Cardiac fibroblast (primary cell): ENCODE data around the gene ULK1.

Experiments used
- DNase-seq, 2 donors: peaks; one replicate each; pipeline versions ENCODE4 v3.0.0 to v3.0.0-alpha.2; 2010; ENCODE audit warnings: low read depth in 2 of 2
- H3K4me3 ChIP-seq, 2 donors: replicated peaks in 1 of 2; 1 replicate in 1 of 2; 2 replicates in 1 of 2; pipeline ENCODE4 v1.5.1; 2011; ENCODE audit warnings: low read depth in 2 of 2, low read length in 2 of 2, mild to moderate bottlenecking in 2 of 2, moderate library complexity in 1 of 2
- TF ChIP-seq, protein P1 (sequence below): IDR thresholded peaks from one replicate; pipeline ENCODE4 v1.5.1; 2011; ENCODE audit warnings: low read depth, mild to moderate bottlenecking, low read length, inconsistent platforms

Gene ULK1

DNA sequence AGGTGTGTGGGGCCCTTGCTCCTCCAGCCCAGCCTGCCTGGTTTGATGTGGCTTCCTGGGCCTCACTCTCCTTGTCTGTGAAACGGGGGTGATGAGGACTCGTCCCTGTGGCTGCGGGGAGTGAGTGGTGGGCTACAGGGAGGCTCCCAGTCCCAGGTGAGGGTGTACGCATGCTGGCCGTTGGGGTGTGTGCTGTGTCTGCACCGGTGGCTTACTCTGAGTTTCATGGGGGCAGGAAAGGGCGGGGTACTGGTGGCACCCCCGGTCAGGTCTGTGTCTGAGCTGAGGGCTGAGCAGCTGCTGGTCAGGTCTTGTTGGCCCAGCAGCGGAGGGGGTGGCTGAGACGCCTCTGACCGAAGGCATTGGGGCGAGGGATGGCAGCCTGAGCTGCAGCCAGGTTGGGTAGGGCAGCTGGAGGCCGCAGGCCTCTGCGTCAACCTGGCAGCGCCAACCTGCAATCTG is 11.2 kb downstream of the ULK1 start:
- no peak for DNase-seq
- no peak overlapping the region for H3K4me3 ChIP-seq
- TF ChIP-seq, protein P1, sequence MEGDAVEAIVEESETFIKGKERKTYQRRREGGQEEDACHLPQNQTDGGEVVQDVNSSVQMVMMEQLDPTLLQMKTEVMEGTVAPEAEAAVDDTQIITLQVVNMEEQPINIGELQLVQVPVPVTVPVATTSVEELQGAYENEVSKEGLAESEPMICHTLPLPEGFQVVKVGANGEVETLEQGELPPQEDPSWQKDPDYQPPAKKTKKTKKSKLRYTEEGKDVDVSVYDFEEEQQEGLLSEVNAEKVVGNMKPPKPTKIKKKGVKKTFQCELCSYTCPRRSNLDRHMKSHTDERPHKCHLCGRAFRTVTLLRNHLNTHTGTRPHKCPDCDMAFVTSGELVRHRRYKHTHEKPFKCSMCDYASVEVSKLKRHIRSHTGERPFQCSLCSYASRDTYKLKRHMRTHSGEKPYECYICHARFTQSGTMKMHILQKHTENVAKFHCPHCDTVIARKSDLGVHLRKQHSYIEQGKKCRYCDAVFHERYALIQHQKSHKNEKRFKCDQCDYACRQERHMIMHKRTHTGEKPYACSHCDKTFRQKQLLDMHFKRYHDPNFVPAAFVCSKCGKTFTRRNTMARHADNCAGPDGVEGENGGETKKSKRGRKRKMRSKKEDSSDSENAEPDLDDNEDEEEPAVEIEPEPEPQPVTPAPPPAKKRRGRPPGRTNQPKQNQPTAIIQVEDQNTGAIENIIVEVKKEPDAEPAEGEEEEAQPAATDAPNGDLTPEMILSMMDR: no peak

DNA sequence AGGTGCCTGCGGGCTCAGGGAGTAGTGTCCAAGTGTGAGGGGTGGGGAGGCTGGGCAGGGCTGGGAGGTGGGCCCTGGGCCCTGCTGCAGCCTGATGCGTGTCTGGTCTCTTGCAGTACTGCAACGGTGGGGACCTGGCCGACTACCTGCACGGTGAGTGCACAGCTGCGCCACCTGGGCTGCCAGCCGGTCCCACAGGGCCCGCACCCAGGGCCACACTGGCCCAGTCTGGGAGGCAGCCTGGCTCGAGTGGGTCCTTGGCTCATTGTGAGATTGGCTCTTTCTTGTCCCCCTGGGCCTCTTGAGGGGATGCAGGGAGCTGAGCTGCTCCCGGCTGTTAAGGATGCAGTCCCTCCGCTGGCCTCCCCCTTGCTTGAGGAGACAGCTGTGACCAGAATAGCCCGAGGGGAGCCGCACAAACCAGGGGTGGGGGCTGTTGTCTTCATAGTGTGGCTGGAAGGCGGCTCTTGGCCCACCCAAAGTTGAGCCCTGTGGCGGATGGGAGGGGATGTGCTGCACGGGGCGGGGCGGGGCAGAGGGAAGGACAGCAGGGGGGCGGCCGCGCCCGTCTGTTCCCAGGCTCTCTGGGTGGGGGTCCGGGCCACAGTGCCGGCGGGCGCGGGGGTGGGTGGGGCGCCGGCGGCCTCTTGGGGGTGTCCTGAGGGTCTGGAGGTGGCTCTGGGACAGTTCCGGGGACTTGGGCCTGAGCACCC is 13.1 kb downstream of the ULK1 start:
- no peak overlapping the region for H3K4me3 ChIP-seq
- TF ChIP-seq, protein P1: no peak
- no peak for DNase-seq

DNA sequence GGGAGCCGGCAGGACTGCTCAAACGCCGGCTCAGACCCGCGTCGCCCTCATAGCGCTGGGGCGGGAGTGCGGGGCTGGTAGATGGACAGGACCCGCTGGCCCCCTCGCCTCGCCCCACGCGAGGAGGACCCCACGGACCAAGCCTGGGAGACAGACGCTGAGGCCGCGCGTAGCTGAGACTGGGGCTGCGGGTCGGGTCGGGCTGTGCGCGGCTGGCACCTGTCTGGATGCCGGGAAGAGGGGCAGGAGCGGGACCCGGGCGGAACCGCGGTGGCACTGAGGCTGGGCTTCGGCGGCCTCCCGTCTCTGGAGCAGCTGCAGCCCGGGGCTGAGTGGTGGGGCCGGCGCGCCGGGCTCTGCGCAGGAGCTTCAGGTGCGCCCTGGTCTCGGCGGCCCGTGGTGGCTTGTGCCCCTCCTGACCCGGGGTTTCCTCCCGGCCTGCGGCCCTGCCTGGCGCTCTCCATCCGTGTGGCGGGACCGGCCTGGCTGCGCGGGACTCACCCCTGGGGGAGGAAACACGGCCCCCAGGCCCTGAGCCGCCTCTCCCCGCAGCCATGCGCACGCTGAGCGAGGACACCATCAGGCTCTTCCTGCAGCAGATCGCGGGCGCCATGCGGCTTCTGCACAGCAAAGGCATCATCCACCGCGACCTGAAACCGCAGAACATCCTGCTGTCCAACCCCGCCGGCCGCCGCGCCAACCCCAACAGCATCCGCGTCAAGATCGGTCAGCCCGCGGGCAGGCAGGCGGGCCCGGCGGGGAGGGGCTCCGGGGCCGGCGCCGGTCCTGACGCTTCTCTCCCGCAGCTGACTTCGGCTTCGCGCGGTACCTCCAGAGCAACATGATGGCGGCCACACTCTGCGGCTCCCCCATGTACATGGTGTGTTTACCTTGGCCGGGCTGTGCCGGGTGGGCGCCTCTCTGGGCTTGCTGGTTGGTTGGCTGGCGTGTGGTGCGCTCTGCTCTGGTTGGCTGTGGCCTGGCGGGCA is 14.0 kb downstream of the ULK1 start:
- H3K4me3 ChIP-seq: no peak overlapping the region
- TF ChIP-seq, protein P1: no peak
- DNase-seq: no peak

DNA sequence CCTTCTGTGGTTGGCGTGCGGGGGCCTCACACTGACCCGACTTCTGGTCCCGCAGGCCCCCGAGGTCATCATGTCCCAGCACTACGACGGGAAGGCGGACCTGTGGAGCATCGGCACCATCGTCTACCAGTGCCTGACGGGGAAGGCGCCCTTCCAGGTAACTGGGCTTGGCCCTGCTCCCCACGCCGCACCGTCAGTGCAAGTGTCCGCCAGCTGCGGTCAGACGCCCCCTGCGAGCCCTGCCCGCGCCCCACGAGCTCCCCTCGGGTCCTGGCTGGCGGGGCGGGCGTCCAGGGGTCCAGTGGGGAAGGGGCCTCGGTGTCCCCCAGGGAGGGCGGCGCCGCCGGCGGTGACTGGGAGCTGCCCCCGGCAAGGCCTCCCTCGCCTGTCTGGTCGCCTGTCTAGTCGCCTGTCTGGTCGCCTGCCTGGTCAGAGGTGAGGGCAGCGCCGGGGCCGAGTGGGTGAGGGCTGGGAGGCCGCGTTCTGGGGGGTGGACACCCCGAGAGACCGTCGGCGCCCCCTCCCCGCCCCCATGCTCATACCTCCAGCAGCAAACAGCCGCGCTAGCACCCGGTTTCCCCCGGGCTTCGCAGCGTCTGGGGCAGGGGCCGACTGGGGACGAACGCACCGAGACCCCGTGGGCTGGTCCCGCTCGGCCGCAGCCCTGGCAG is 14.8 kb downstream of the ULK1 start:
- no peak for DNase-seq
- no peak overlapping the region for H3K4me3 ChIP-seq
- TF ChIP-seq, protein P1: no peak

DNA sequence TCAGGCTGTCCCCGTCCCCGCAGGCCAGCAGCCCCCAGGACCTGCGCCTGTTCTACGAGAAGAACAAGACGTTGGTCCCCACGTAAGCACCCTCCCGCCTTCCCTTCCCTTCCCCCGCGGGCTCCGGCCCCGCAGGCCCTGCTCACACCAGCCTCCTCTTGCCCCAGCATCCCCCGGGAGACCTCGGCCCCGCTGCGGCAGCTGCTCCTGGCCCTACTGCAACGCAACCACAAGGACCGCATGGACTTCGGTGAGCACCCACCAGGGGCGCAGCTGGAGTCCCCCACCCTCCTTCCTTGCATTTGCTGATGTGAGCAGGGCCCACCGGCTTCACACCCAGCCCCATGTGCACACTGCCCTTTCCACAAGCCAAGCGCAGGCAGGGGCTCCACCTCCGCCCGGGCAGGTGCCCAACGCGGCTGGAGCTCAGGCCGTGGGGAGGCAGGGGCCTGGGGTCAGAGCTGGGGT is 15.4 kb downstream of the ULK1 start:
- TF ChIP-seq, protein P1: no peak
- no peak for DNase-seq
- H3K4me3 ChIP-seq: no peak overlapping the region

DNA sequence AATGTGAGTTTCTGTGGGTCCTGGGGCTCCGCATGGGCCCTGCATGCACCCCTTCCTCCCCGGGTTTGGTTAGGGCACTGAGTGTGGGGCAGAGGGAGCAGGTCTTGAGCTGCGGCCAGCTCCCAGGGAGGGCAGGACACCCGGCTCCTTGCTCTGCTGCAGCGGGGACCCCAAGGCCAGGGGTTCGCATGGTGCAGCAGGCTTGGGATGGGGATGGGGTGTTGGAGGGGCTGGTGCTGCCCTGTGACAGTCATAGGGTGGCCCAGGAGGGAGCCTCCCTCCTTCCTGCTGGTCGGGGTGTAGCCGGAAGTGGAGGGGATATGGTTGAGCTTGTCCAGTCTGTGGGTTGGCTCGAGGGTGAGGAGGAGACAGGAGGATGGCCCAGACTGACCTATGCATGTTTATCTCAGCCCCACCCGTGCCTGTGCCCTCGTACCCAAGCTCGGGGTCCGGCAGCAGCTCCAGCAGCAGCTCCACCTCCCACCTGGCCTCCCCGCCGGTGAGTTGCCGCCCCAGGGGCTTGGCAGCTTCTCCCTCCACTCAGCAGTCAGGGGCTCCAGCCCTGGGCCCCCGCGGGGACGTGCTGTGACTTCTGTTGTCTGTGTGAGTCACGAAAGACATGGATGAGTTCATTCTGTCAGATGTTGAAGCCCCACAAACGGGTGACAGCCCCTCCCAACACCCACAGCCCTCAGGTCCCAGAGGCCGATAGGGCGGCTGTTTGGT is 16.0 kb downstream of the ULK1 start:
- TF ChIP-seq, protein P1: no peak
- H3K4me3 ChIP-seq: no peak overlapping the region
- no peak for DNase-seq
